HepG2 (cell line): ENCODE data around the gene BCDIN3D. TPM values are rescaled to one million over a fixed set of nuclear protein-coding genes. Genes with fewer than 3 reads are reported as not detected.

Source experiments
- BHLHE40 ChIP-seq: IDR thresholded peaks from 2 replicates; pipeline ENCODE4 v1.6.1; 2011; ENCODE audit warnings: low read length, improper control_type of control experiment
- CBFB ChIP-seq: sonication (generic); formaldehyde crosslinking; IDR thresholded peaks from 2 replicates; pipeline ENCODE4 v1.4.0; 2020; ENCODE audit warnings: missing genetic modification reagents
- ELF1 ChIP-seq: sonication (generic); formaldehyde crosslinking; IDR thresholded peaks from 2 replicates; pipeline ENCODE4 v1.4.0; 2020; ENCODE audit warnings: missing genetic modification reagents
- KAT8 ChIP-seq: IDR thresholded peaks from 2 replicates; pipeline ENCODE4 v1.6.1; 2016; ENCODE audit warnings: missing genetic modification reagents, missing compliant biosample characterization
- SRSF1 ChIP-seq: fragments of 200-400 bp; formaldehyde crosslinking; optimal IDR thresholded peaks from 2 replicates; pipeline ENCODE3; 2017; ENCODE audit warnings: mild to moderate bottlenecking, low read depth, low read length, moderate library complexity
- STAG1 ChIP-seq: sonication (generic); formaldehyde crosslinking; IDR thresholded peaks from 2 replicates; pipeline ENCODE4 v1.4.0; 2020; ENCODE audit warnings: missing genetic modification reagents
- ZMAT3 ChIP-seq: sonication (generic); formaldehyde crosslinking; conservative IDR thresholded peaks from 2 replicates; pipeline ENCODE4 v1.7.0; 2021; ENCODE audit warnings: missing genetic modification reagents
- ZNF501 ChIP-seq: sonication (generic); formaldehyde crosslinking; IDR thresholded peaks from 2 replicates; pipeline ENCODE4 v1.5.1; 2020; ENCODE audit warnings: mild to moderate bottlenecking, moderate library complexity, missing genetic modification reagents
- ZNF615 ChIP-seq: sonication (generic); formaldehyde crosslinking; IDR thresholded peaks from 2 replicates; pipeline ENCODE4 v1.5.0; 2020; ENCODE audit warnings: mild to moderate bottlenecking, missing genetic modification reagents, borderline replicate concordance
- ZNF749 ChIP-seq: sonication (generic); formaldehyde crosslinking; IDR thresholded peaks from 2 replicates; pipeline ENCODE4 v1.8.0; 2022; ENCODE audit warnings: mild to moderate bottlenecking, missing genetic modification reagents, moderate library complexity, borderline replicate concordance
- polyA plus RNA-seq, 8 experiments: library from polyadenylated mRNA; depleted of rRNA in 3 of 8; stranded (reverse) in 7 of 8; unstranded in 1 of 8; fragments of >200 nt; fragmentation: Illumina TruSeq in 4 of 8; extraction: Trizol in 4 of 8; gene quantifications; 2 replicates each; pipeline versions ENCODE4 v1.2.1 to v1.2.3, GENCODE V29; 2011 to 2016; ENCODE audit warnings: low read depth in 4 of 8, missing spikeins in 1 of 8, mixed read lengths in 1 of 8; ENCODE audit not compliant: insufficient read depth in 1 of 8
- total RNA-seq, 5 experiments: library from RNA; depleted of rRNA; stranded (reverse); fragments of >200 nt; fragmentation: Illumina TruSeq; extraction: Trizol; gene quantifications; 2 replicates each; pipeline ENCODE4 v1.2.3, GENCODE V29; 2016; ENCODE audit warnings: low read depth in 1 of 5
- TF ChIP-seq, protein P1 (sequence below): sonication (generic); formaldehyde crosslinking; IDR thresholded peaks from one replicate; pipeline ENCODE4 v1.5.1; 2020; ENCODE audit warnings: mild to moderate bottlenecking, missing genetic modification reagents; ENCODE audit errors: not compliant biosample characterization
- TF ChIP-seq, protein P2 (sequence below): IDR thresholded peaks from 2 replicates; pipeline ENCODE4 v1.6.1; 2016; ENCODE audit warnings: low read depth, borderline replicate concordance
- TF ChIP-seq, protein P3 (sequence below): sonication (generic); formaldehyde crosslinking; IDR thresholded peaks from 2 replicates; pipeline ENCODE4 v1.4.0; 2020; ENCODE audit warnings: missing genetic modification reagents, mild to moderate bottlenecking, borderline replicate concordance
- TF ChIP-seq, protein P4 (sequence below): sonication (generic); formaldehyde crosslinking; IDR thresholded peaks from 2 replicates; pipeline ENCODE4 v1.8.0; 2022; ENCODE audit warnings: mild to moderate bottlenecking, missing genetic modification reagents, borderline replicate concordance

BCDIN3D gene
- total and polyA plus RNA-seq, 2 of the 13 experiments (the other 11 are each of a cell fraction or from before 2014, with no cell fraction given): 2.2 to 2.5 TPM

DNA sequence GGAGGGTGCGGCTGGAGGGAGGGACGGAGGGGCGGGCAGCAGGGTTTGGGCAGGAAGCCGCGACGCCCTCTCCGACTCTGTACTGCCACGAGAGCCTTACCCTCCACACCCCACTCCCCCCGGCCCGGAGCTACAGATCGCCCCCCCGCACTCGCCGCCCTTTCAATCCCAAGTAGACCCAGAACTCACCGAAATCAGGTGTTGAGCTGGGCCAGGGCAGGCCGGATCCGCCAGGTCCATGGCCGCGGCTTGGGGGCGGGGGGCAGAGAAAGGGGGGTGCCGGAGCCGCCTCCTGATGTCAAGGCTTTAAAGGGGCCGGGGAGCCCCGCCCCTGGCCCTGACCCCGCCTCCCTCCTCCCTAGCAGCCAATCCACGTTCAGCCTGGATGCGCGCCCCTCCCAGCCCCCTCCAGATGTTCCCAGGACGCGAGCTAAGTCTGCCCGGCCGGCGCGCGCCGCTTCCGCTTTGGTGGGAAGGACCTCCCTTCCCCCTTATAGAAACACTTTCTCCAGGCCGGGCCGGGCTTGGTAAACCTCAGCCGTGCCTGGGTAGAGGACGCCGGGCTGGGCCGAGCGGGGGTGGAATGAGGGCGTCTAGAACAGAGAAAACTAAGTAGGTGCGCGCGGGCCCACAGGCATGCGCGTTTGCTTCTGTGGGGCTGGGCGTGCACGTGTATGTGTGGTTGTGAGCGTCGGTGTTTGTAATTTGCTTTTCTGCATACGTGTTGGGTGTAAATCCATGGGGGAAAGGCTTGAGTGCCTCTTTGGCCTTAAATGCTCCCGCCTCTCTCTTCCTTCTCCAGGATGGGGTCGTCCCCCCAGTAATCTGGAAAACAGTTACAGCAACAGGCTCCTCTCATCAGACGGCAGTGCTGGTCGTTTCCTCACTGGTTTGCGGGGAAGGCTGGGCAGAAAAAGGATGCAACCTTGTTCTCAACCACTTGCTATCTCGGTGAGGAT, 14.5 kb downstream of the BCDIN3D start, which contains the start of gene NCKAP5L (continued):
- TF ChIP-seq, protein P1, sequence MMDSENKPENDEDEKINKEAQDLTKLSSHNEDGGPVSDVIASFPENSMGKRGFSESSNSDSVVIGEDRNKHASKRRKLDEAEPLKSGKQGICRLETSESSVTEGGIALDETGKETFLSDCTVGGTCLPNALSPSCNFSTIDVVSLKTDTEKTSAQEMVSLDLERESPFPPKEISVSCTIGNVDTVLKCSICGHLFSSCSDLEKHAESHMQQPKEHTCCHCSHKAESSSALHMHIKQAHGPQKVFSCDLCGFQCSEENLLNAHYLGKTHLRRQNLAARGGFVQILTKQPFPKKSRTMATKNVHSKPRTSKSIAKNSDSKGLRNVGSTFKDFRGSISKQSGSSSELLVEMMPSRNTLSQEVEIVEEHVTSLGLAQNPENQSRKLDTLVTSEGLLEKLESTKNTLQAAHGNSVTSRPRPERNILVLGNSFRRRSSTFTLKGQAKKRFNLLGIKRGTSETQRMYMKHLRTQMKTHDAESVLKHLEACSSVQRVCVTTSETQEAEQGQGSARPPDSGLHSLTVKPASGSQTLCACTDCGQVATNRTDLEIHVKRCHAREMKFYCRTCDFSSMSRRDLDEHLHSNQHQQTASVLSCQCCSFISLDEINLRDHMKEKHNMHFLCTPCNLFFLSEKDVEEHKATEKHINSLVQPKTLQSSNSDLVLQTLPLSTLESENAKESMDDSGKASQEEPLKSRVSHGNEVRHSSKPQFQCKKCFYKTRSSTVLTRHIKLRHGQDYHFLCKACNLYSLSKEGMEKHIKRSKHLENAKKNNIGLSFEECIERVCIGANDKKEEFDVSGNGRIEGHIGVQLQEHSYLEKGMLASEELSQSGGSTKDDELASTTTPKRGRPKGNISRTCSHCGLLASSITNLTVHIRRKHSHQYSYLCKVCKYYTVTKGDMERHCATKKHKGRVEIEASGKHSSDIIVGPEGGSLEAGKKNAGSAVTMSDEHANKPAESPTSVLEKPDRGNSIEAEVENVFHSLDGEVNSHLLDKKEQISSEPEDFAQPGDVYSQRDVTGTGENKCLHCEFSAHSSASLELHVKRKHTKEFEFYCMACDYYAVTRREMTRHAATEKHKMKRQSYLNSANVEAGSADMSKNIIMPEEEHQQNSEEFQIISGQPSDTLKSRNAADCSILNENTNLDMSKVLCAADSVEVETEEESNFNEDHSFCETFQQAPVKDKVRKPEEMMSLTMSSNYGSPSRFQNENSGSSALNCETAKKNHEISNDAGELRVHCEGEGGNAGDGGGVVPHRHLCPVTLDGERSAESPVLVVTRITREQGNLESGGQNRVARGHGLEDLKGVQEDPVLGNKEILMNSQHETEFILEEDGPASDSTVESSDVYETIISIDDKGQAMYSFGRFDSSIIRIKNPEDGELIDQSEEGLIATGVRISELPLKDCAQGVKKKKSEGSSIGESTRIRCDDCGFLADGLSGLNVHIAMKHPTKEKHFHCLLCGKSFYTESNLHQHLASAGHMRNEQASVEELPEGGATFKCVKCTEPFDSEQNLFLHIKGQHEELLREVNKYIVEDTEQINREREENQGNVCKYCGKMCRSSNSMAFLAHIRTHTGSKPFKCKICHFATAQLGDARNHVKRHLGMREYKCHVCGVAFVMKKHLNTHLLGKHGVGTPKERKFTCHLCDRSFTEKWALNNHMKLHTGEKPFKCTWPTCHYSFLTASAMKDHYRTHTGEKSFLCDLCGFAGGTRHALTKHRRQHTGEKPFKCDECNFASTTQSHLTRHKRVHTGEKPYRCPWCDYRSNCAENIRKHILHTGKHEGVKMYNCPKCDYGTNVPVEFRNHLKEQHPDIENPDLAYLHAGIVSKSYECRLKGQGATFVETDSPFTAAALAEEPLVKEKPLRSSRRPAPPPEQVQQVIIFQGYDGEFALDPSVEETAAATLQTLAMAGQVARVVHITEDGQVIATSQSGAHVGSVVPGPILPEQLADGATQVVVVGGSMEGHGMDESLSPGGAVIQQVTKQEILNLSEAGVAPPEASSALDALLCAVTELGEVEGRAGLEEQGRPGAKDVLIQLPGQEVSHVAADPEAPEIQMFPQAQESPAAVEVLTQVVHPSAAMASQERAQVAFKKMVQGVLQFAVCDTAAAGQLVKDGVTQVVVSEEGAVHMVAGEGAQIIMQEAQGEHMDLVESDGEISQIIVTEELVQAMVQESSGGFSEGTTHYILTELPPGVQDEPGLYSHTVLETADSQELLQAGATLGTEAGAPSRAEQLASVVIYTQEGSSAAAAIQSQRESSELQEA (CRISPR knock-in tag): peak; percentile 74
- TF ChIP-seq, protein P2, sequence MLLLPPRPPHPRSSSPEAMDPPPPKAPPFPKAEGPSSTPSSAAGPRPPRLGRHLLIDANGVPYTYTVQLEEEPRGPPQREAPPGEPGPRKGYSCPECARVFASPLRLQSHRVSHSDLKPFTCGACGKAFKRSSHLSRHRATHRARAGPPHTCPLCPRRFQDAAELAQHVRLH (CRISPR knock-in tag): 0 out of 2 replicates have a peak, but pooled peaks have one; percentile 0
- peak; percentile 68; the same call in 1 of the 2 replicates for TF ChIP-seq ZMAT3 (CRISPR knock-in tag)
- TF ChIP-seq KAT8: peak; percentile 80
- TF ChIP-seq ZNF501 (CRISPR knock-in tag): peak; percentile 78
- TF ChIP-seq, protein P3, sequence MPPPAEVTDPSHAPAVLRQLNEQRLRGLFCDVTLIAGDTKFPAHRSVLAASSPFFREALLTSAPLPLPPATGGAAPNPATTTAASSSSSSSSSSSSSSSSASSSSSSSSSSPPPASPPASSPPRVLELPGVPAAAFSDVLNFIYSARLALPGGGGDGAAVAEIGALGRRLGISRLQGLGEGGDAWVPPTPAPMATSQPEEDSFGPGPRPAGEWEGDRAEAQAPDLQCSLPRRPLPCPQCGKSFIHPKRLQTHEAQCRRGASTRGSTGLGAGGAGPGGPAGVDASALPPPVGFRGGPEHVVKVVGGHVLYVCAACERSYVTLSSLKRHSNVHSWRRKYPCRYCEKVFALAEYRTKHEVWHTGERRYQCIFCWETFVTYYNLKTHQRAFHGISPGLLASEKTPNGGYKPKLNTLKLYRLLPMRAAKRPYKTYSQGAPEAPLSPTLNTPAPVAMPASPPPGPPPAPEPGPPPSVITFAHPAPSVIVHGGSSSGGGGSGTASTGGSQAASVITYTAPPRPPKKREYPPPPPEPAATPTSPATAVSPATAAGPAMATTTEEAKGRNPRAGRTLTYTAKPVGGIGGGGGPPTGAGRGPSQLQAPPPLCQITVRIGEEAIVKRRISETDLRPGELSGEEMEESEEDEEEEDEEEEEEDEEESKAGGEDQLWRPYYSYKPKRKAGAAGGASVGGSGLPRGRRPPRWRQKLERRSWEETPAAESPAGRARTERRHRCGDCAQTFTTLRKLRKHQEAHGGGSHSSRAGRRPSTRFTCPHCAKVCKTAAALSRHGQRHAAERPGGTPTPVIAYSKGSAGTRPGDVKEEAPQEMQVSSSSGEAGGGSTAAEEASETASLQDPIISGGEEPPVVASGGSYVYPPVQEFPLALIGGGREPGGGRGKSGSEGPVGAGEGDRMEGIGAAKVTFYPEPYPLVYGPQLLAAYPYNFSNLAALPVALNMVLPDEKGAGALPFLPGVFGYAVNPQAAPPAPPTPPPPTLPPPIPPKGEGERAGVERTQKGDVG (CRISPR knock-in tag): peak; percentile 78; the same call in 1 of the 2 replicates
- TF ChIP-seq SRSF1: no peak
- peak; percentile 90 for TF ChIP-seq ELF1
- TF ChIP-seq ZNF615: no peak
- TF ChIP-seq CBFB (CRISPR knock-in tag): 0 out of 2 replicates have a peak, but pooled peaks have one; percentile 39
- peak; percentile 68; the same call in 1 of the 2 replicates for TF ChIP-seq BHLHE40
- TF ChIP-seq, protein P4, sequence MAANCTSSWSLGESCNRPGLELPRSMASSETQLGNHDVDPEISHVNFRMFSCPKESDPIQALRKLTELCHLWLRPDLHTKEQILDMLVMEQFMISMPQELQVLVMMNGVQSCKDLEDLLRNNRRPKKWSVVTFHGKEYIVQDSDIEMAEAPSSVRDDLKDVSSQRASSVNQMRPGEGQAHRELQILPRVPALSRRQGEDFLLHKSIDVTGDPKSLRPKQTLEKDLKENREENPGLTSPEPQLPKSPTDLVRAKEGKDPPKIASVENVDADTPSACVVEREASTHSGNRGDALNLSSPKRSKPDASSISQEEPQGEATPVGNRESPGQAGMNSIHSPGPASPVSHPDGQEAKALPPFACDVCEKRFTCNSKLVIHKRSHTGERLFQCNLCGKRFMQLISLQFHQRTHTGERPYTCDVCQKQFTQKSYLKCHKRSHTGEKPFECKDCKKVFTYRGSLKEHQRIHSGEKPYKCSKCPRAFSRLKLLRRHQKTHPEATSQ (CRISPR knock-in tag): peak; percentile 61; the same call in 1 of the 2 replicates
- 0 out of 2 replicates have a peak, but pooled peaks have one; percentile 63 for TF ChIP-seq ZNF749 (CRISPR knock-in tag)
- no peak for TF ChIP-seq STAG1 (CRISPR knock-in tag)
